GM19395 (cell line): ENCODE measurements around the gene PRM2.
"Not testable (repeated sequence)": the region's sequence is repeated elsewhere in the genome, so short reads cannot be mapped to it uniquely, and the experiment has no call there.

ENCODE experiments used
- ATAC-seq: cut with Tn5 transposase; IDR thresholded peaks from one replicate; pipeline ENCODE4 v1.9.1; 2021; ENCODE audit warnings: mild to moderate bottlenecking, moderate library complexity; ENCODE audit not compliant: unreplicated experiment

The PRM2 gene

DNA sequence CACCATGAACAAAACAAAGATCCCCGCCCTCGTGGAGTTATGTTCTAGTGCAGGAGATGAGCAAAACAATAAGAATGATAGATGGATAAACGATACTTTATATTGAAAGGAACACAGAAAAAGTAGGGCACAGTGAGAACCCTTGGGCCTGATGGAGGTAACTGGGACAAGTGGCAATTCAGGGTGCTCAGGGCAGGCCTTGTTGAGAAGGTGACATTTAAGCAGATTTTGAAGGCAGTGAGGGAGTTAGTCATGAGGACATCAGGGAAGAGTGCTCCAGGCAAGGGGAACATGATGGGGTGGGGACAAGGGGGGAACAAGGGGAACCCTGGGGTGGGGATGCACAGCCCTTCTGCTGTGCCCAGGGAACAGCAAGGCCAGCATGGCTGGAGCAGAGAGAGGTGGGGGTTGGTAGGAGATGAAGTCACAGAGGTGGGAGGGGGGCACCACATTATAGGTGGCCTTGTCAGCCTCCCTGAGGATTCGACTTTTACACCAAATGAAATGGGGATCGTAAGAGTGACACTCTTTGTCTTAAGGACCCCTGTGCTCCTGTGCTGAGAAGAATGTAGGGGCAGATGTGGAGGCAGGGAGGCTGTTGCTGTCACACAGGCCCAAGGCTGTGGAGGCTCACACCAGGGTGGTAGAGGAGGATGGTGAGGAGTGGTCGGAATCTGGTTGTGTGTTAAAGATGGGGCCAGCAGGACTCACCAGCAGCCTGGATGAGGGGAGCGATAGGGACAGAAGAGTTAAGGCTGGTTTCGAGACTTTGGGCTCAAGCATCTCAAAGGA, 14.0 kb upstream of the PRM2 start:
- ATAC-seq: no peak

DNA sequence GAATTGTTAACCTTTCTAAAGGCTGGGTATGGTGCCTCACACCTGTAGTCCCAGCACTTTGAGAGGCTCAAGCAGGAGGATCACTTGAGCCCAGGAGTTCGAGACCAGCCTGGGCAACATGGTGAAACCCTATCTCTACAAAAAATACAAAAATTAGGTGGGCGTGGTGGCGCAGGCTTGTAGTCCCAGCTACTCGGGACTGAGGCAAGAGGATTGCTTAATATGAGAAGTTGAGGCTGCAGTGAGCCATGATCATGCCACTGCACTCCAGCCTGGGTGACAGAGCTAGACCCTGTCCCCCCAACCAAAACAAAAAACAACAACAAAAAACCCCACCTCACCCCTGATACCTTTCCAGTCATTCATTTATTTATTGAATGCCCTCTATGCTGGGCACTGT, 13.4 kb upstream of the PRM2 start:
- ATAC-seq: not testable (repeated sequence)

DNA sequence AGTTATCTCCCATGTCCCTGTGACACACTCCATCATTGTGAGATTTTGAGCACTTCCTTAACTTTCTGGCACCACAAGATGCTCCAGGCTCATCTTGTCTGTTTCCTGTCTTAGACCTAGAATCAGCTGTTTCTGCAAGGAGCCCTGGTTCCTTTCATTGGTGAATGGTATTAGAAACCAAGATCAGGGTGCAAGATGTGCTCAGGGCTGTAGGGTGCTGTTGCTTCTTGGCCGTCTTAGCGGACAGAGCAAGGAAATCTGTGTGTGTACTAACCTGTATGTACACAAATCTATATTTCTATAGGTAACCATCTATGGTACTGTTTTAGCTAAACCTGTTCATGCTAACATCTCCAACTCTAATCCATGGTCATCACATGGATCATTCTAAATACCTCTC, 12.9 kb upstream of the PRM2 start:
- no peak for ATAC-seq

DNA sequence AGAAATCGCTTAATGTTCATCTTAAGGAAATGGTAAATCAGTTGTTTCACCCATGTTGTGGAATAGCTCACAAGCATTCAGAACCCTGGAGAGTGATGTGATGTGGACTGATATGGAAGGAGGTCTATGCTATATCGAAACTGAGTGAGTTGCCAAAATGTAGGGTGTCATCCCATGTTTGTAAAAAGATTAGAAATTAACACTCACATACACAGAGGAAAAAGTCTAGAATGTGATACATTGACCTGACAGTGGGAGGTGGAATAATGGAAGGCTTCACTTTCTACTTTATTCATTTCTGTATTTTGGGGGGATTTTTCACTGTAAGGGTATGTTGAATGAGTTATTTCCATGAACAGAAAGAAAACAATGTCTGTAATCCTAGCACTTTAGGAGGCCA, 9.6 kb upstream of the PRM2 start:
- no peak for ATAC-seq

DNA sequence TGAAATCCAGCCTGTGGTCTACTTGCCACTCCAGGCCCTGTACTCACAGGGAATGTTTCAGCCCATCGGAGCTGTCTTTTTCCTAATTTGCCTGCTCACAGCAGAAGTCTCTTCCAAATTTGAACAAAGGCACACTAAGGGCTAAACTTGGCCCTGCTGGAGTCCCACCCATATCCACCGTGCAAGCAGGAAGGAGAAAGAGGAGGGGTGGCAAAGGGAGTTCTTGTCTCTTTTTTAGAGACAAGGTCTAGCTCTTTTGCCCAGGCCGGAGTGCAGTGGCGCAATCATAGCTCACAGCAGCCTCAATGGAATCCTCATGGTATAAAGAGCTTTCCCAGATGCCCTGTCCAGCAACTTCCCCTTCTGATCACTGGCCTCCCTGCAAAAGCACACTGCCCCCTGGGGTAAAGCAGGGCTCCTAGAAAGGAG, 7.6 kb upstream of the PRM2 start:
- no peak for ATAC-seq

DNA sequence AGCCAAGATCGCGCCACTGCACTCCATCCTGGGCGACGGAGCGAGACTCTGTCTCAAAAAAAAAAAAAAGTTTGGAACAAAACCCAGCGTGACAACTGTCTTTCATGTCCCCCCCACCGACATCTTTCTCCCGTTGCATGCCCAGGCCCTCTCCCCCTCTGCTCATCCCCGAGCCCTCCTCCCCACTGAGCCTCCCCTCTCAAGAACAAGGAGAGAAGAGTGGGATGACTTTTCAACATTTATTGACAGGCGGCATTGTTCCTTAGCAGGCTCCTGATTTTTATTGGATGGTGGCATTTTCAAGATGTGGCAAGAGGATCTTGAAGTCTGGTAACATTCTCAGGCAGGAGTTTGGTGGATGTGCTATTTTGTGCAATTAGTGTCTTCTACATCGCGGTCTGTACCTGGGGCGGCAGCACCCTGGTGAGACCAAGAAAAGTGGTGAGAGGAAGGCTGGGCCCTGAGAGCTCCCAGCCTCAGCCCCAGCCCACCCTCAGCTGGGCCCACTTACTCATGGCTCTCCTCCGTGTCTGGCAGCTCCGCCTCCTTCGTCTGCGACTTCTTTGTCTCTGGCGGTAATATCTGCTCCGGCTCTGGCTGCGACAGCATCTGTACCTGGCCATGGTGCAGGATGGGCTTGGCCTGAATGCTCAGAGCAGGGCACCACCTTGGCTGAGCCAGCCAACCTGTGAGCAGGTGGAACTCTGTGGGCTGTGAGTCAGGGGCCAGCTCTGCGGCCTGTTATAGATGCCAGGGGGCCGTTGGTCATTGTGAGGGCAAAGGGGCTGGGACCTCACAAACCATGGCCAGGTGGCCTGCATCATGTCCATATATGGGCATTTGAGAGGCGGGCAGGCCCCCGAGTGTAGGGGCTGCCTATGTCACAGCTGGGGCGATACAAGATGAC, 4.6 kb upstream of the PRM2 start, which contains the start of gene PRM1:
Gene PRM1 (minus strand): TSS at position 715 of the 907 bp plus-strand sequence. CDS start 92 bp downstream, at position 623.
- ATAC-seq: no peak

DNA sequence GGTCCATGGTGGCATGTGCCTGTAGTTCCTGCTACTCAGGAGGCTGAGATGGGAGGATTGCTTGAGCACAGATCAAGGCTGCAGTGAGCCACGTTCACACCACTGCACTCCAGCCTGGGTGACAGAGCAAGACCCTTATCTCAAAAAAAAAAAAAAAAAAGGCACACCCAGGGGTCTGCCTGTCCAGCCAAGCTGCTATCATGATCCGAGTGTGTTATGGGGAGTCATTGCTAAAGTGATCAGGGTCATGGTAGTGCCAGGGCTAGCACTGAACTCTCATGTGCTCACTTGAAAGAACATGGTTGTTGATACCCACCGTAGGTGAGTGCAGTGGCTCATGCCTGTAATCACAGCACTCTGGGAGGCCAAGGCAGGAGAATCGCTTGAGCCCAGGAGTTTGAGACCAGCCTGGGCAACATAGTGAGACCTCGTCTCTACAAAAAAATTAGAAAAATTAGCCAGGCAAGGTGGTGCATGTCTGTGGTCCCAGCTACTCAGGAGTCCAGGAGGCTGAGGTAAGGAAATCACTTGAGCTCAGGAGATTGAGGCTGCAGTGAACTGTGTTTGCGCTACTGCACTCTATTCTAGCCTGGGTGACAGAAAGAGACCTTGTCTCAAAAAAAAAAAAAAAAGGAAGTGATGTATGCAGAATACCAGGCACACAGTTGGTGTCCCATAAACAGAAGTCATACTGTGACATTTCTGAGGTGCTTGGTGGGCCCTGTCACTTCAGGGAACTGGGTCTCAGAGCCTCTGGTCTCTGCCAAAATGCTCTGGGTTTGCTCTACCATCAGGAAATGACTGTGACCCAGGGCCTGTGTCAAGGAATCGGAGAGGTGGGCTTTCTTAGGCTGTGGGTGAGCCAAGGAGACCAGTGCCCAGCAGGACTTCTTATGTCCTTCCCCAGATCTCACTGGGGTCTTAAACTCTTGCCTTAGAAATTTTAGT, 2.7 kb upstream of the PRM2 start:
- no peak for ATAC-seq

DNA sequence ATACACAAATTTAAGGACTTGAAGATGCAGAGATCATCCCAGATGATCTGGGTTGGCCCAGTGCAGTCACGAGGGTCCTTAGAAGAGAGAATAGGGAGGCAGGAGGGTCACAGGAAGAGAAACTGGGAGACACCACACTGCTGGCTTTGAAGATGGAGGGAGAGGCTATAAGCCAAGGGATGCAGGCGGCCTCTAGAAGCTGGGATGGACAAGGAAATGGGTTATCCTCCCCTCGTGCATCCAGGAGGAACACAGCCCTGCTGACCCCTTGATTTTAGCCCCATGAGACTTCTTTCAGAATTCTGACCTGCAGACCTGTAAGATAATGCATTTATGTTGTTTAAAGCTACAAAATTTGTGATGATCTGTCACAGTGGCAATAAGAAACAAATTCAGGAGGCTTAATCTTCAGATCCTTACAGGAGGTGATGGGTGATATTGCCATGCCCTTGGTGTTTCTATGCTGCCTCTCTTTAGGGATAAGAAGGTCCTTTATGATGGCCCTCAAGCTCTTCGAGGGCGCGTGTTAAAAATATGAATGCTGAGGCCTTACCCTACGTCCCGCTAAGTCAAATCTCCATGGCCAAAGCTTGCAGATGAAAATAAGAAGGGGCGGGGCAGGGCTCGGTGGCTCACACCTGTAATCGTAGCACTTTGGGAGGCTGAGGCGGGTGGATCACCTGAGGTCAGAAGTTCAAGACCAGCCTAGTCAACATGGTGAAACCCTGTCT, 1.5 kb upstream of the PRM2 start:
- no peak for ATAC-seq

DNA sequence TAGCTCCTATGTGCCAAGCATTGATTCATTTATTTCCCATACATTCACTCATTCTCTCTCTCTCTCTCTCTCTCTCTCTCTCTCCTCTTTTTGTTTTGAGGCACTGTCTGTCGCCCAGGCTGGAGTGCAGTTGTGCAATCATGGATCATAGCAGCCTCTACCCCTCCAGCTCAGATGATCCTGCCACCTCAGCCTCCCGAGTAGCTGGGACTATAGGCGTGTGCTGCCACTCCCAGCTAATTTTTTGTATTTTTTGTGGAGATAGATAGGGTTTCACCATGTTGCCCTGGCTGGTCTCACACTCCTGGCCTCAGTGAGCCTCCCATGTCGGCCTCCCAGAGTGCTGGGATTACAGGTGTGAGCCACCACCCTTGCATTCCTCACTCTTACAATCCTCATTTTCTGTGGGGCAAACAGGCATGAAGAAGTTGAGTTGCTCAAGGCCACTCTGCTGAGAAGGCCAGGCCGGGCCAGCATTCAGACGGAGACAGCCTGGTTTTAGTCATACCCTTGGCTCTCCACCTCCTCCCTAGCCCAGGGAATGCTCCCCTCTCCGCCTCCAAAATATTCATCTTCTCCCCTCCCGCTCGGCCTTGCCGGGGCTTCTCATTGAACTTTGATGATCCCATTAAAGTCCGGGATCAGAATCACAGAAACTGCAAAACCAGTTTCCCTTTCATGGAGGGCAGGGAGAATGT, 765 bp upstream of the PRM2 start:
- no peak for ATAC-seq

DNA sequence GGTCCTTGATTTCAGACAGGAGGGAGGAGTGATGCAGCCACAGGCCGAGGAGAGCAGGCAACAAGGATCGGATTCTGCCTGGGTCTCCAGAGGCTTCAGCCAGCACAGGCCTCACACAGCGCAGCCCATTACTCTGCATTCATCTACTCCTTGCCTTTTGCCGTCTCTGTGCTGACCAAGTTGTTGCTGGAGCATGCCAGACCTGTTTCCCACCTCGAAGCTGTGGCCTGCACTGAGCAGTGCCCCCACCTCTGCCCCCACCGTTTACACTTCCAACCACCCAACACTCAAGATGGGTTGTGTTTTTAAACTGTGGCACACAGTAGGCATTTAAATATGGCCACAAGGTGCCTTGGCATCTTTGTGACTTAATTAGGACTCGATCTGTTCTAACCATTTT, 1.3 kb downstream of the PRM2 start:
- ATAC-seq: no peak

DNA sequence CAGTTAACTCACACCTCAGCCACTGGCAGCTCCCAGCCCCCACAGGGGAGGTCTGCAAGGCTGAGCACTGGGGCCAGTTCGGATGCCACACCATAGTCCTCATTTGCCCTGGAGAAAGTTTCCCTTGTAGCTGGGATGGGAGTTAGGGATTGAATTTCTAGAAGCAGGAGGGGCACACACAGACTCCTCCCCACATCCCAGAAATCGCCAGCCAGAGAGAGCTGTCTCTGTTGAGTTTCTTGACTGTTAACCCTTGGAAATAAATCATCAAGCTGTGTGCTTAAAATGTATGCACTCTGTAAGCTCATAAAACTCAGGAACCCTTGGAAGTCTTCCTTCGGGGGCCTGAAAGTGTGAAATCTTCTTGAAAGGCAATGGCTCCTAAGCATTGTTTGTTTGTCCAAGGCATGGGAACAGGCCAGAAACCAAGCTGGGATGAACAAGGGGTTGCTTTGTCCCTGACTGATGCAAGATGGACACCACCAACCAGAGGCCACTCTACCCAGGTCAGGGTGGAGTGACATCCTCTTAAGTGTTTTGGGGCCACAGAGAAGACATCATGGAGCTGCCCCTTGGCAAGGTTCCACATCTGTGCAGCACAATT, 2.5 kb downstream of the PRM2 start:
- ATAC-seq: no peak

DNA sequence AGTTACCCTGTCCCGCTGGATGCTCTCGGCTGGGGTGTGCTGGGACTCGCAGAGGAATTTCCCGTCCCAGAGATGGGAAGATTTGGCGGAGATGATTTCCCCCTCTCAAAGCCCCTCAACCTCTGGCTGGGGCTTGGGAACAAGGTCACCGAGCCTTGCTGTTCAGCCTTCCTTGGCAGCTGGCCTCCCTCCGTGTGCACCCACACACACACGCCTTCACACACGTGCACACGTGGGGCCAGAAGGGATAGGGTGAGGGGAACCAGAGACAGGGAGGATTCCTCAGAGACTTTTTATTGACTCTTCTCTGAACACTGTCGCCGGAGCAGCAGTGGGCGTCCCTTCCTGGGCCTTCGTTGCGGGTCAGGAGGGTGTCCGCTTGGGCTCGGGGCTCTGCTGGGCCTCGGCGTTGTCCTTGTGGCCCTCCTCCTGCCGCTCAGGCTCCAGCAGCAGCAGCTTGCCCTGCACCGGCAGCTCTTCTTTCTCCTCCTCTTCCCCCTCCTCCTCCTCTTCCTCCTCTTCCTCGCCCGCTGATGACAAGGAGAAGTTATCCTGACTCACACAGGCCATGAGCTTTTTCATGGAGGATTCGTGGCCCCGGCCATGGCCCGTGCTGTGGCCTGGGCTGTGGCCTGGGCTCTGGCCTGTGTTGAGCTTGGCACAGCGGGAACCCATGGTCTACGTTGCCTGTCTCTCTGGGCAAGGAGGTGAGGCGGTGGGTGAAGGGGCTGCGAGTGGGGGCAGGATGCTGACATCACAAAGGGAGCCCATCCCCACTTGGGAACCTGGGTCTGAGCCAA, 3.2 kb downstream of the PRM2 start, which contains the start of gene PRM3:
Gene PRM3 (minus strand): TSS at position 709 of the 800 bp plus-strand sequence. CDS start 34 bp downstream, at position 675.
- no peak for ATAC-seq

DNA sequence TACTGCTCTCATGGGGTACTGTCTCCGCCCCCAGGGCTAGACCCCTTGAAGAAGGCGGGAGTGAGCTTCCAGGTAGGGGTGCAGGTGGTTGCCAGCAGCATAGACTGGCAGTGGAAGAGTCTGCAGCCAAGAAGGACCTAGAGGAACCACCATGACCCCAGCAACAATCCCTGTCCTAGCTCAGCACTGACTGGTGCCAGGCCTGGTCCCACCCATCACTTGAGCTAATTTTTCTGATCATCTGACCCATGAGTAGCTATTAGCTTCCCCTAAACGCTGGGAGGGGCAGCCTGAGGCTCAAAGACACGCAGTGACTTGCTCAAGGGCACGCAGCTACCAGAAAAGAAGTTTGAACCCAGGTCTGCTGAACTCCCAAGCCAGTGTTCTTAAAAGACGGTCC, 3.8 kb downstream of the PRM2 start:
- ATAC-seq: no peak

DNA sequence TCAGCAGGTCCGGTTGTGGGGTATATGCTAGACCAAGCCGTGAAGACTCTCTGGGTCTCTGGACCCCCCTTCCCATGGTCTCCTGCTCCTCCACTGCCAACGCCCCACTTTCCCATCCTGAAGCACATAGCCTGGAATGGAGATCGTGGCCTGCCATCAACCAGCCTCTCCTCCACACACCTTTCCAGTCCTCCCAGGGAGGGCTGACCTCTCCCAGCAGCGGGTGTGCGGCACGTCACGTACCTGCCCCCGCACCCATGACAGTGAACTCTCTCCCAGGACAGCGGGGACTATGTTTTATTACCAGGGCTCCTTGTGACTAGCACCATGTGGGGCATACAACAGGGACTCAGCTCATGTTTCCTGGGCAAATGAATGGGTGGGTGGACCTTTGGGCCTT, 4.7 kb downstream of the PRM2 start:
- no peak for ATAC-seq

DNA sequence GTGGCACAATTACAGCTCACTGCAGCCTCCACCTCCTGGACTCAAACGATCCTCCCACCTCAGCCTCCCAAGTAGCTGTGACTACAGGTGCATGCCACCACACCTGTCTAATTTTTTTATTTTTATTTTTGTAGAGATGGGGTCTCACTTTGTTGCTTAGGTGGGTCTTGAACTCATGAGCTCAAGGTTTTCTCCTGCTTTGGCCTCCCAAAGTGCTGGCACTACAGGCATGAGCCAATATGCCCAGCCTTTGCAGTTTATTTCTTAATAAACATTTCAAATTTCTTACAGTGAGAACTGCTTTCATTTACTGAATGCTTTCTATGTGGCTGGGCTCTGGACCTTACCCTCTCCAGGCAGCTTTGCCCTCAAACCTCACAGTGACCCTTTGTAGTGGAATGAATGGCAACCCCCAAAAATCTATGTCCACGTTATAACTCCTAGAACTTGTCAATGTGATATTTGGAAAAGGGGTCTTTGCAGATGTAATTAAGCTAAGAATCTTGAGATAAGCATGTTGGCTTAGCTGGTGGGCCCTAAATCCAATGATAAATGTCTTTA, 5.6 kb downstream of the PRM2 start:
- ATAC-seq: no peak

DNA sequence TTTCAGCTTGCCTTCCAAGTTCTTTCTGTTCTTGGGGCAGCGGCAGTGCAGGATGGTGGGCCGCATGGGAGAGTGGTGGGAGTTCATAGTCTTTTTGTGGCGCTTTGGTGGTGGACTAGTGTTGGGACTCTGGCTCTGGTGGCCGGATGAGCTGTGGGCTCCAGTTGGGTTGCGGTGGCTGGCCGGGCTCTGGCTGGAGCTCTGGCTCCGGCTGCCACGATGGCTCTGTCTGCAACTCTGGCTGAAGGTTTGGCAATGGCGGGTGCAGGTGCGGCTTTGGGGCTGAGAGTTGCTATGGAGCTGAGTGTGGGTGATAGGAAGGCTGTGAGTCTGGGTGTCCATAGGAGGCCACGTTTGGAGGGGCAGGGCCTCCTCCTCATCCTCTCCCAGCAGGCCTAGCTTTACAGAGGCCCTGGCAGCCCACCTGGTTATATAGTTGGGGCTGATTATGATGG, 7.3 kb downstream of the PRM2 start, which contains the start of gene TNP2:
Gene TNP2 (minus strand): TSS at position 405 of the 455 bp plus-strand sequence. CDS start 63 bp downstream, at position 342.
- ATAC-seq: no peak

DNA sequence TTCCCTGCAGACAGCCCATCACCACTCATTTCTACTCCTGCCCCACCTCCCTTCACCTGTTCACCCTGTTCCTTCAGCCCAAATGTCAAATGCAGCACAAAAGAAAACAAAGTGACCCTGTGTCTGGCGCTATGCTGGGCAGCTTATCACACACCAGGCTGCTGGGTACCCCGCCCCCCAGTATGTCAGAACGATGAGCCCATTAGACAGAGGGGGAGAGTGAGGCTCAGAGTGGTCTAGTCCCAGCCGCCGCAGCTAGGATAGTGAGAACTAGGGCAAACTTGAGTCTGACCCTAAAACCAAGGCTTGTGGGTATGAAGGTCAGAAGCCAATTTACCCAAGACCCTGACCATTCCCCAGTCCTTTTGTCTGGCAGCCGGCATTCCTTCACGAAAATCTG, 11.2 kb downstream of the PRM2 start:
- ATAC-seq: no peak
